A673 (cell line): Measurements from ENCODE around the gene CDH4. TPM values are rescaled to one million over a fixed set of nuclear protein-coding genes. Genes with fewer than 3 reads are reported as not detected.

Source experiments
- BruUV-seq: library from RNA; stranded (reverse); fragments of 400-500 nt; replicated peaks from 2 replicates; lab custom pipeline; 2021; lab: Mats Ljungman, UMichigan
- CTCF ChIA-PET: fragments of 300-600 bp; sonication (Branson Sonifier 250); formaldehyde crosslinking; loops from one replicate; lab custom pipeline; 2022; ENCODE audit warnings: antibody characterized with exemption; lab: Charles Lee
- POLR2A ChIA-PET: fragments of 300-600 bp; sonication (Branson Sonifier 250); formaldehyde crosslinking; loops from one replicate; lab custom pipeline; 2022; ENCODE audit warnings: antibody characterized with exemption; ENCODE audit not compliant: low non-redundant PET; lab: Charles Lee
- DNase-seq: peaks from one replicate; pipeline ENCODE4 v3.0.0-alpha.2; 2015; ENCODE audit warnings: low spot score
- H3K27ac ChIP-seq: fragments of 200-600 bp; sonication (generic); 2 replicates; pipeline ENCODE4 v1.5.1; 2016; ENCODE audit warnings: mixed run types, low read depth, mild to moderate bottlenecking, mixed read lengths, antibody characterized with exemption, low read length; ENCODE audit not compliant: poor library complexity, severe bottlenecking
- H3K27me3 ChIP-seq: fragments of 200-600 bp; sonication (generic); replicated peaks from 2 replicates; pipeline ENCODE4 v1.6.1; 2017; ENCODE audit warnings: mixed run types, low read depth, mild to moderate bottlenecking, mixed read lengths, antibody characterized with exemption, low read length; ENCODE audit not compliant: insufficient read depth, poor library complexity
- H3K36me3 ChIP-seq: fragments of 200-600 bp; sonication (generic); 2 replicates; pipeline ENCODE4 v1.6.1; 2016; ENCODE audit warnings: mixed run types, mild to moderate bottlenecking, mixed read lengths, antibody characterized with exemption, low read length; ENCODE audit not compliant: insufficient read depth, poor library complexity, severe bottlenecking
- H3K4me1 ChIP-seq: fragments of 200-600 bp; sonication (generic); 2 replicates; pipeline ENCODE4 v1.6.1; 2017; ENCODE audit warnings: mixed run types, mild to moderate bottlenecking, mixed read lengths, antibody characterized with exemption, low read length; ENCODE audit not compliant: insufficient read depth, poor library complexity, severe bottlenecking
- H3K4me3 ChIP-seq: fragments of 200-600 bp; sonication (generic); 2 replicates; pipeline ENCODE4 v1.5.1; 2016; ENCODE audit warnings: low read depth, mixed run types, mild to moderate bottlenecking, mixed read lengths, low read length; ENCODE audit not compliant: poor library complexity, severe bottlenecking
- H3K9me3 ChIP-seq: fragments of 200-600 bp; sonication (generic); 2 replicates; pipeline ENCODE4 v1.6.1; 2016; ENCODE audit warnings: mixed run types, low read depth, mild to moderate bottlenecking, mixed read lengths, antibody characterized with exemption, low read length; ENCODE audit not compliant: poor library complexity, severe bottlenecking
- EZH2 ChIP-seq: fragments of 200-600 bp; sonication (generic); IDR thresholded peaks from 2 replicates; pipeline ENCODE4 v1.6.1; 2017; ENCODE audit warnings: borderline replicate concordance, low read depth, mild to moderate bottlenecking, mixed read lengths, antibody characterized with exemption, low read length; ENCODE audit not compliant: poor library complexity, severe bottlenecking
- intact Hi-C: fragments of 100-400 bp; cut with micrococcal nuclease; formaldehyde crosslinking; loops from one replicate; pipeline ENCODE4 v1.10.0; 2022; ENCODE audit not compliant: unreplicated experiment
- total RNA-seq: library from RNA; stranded (reverse); gene quantifications from 2 replicates; pipeline ENCODE4 v1.2.3, GENCODE V29; 2021
- TF ChIP-seq, protein P1 (sequence below): fragments of 300-800, 200-600 bp; sonication (generic); conservative IDR thresholded peaks from 2 replicates; pipeline ENCODE4 v1.5.1; 2017; ENCODE audit warnings: low read depth, mild to moderate bottlenecking, antibody characterized with exemption, low read length, moderate library complexity, mixed read lengths

CDH4 gene
- total RNA-seq, 1 experiment from 2014 or later: 8.3 TPM

DNA sequence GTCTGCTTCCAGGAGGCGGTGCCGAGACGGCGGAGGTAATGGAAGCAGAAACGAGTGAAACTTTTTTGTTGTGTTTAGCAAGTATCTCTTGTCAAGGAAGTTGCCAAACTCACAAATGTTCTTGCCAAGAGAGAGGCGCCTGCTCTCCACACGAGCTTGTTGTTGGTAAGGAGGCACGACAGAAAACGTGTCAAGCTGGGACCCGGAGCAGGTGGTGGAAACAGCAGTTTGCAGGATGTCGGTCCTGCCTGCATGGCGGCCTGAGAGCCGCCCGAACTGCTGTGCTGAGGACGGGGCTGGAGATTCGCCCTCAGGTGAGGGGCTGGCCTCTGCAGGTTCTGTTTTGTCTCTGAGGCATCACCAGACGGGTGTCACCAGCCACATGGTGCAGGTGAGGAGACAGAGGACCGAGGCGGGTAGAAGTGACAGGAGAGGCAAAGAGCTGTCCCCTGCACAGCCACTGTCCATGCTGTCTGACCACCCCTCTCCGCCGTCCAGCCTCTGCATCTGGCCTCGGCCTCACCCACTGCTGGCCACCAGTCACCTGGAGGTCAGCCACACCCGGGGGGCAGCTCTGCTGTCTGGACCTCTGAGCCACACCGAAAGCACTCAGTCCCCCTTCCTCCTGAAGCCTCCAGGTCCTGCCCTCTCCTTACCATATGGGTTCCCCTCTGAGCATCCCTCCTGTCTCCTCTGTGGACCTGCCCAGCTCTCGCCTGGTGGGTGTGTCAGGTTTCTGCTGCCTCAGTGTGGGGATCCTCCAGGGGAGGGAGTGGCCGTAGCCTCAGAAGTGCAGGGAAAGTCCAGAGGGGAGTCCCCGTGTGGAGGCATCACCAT is 552.1 kb downstream of the CDH4 start:
- H3K4me1 ChIP-seq: no peaks in the 10 kb centered on the region
- H3K4me3 ChIP-seq: no peak overlapping the region
- BruUV-seq: no TSS peak
- TF ChIP-seq, protein P1, sequence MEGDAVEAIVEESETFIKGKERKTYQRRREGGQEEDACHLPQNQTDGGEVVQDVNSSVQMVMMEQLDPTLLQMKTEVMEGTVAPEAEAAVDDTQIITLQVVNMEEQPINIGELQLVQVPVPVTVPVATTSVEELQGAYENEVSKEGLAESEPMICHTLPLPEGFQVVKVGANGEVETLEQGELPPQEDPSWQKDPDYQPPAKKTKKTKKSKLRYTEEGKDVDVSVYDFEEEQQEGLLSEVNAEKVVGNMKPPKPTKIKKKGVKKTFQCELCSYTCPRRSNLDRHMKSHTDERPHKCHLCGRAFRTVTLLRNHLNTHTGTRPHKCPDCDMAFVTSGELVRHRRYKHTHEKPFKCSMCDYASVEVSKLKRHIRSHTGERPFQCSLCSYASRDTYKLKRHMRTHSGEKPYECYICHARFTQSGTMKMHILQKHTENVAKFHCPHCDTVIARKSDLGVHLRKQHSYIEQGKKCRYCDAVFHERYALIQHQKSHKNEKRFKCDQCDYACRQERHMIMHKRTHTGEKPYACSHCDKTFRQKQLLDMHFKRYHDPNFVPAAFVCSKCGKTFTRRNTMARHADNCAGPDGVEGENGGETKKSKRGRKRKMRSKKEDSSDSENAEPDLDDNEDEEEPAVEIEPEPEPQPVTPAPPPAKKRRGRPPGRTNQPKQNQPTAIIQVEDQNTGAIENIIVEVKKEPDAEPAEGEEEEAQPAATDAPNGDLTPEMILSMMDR: no peak
- TF ChIP-seq EZH2: peak; percentile 5
- peak; percentile 14 for DNase-seq
- H3K9me3 ChIP-seq: no peaks in the 10 kb centered on the region
- CTCF ChIA-PET: no interaction called here
- intact Hi-C loops: no loop called here
- peaks cover 63% of the 10 kb centered on the region for H3K27me3 ChIP-seq
- POLR2A ChIA-PET: no interaction called here
- no peak overlapping the region for H3K27ac ChIP-seq
- H3K36me3 ChIP-seq: no peaks in the 10 kb centered on the region

- CTCF ChIA-PET: no interaction called here
- no peak for DNase-seq
Observed at GRCh38 chr20:61804752-61805295, 552.8 kb downstream of the CDH4 start.

DNA sequence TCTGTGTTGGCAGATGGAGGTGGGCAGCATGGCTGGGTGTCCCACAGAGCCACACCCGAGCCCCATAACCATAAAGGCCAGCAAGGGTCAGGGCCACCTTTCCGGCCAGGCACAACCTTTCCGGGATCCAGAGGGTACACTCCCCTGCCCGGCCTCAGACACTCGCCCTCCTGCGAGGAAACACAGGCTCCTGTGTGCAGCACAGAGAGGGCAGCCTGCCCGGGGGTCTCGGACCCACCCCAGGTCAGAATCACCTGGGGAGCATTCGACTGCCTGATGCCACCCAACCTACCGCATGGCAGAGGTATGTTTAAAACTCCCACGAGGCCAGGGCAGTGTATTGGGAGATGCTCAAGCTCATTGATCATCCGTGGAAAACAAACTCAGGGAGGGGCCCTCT is 553.3 kb downstream of the CDH4 start:
- ChIA-PET CTCF (no interaction called here), POLR2A (no interaction called here)
- BruUV-seq: no TSS peak
- Histone ChIP-seq H3K4me3 (no peak overlapping the region), H3K27ac (no peak overlapping the region), H3K9me3 (no peaks in the 10 kb centered on the region), H3K4me1 (no peaks in the 10 kb centered on the region), H3K36me3 (no peaks in the 10 kb centered on the region), H3K27me3 (peaks cover 63% of the 10 kb centered on the region)
- intact Hi-C loops: no loop called here
- no peak for TF ChIP-seq EZH2
- TF ChIP-seq, protein P1: no peak
- no peak for DNase-seq

More at GRCh38 chr20:61804752-61805295, 552.8 kb downstream of the CDH4 start:
- intact Hi-C loops: no loop called here
- TF ChIP-seq, protein P1: no peak
- TF ChIP-seq EZH2: no peak
- no peak overlapping the region for H3K4me3 ChIP-seq
- no peaks in the 10 kb centered on the region for H3K9me3 ChIP-seq
- BruUV-seq: no TSS peak
- POLR2A ChIA-PET: no interaction called here
- H3K36me3 ChIP-seq: no peaks in the 10 kb centered on the region
- no peak overlapping the region for H3K27ac ChIP-seq
- no peaks in the 10 kb centered on the region for H3K4me1 ChIP-seq
- H3K27me3 ChIP-seq: peaks cover 63% of the 10 kb centered on the region
